Urinary bladder (tissue), 4 donors: Measurements from ENCODE around the gene MPEG1. TPM values are rescaled to one million over a fixed set of nuclear protein-coding genes. Genes with fewer than 3 reads are reported as not detected.

Source experiments
- DNase-seq: peaks from one replicate; pipeline ENCODE4 v3.0.0-alpha.2; 2015; ENCODE audit errors: extremely low spot score
- H3K27ac ChIP-seq: one replicate; pipeline ENCODE4 v1.5.1; 2013; ENCODE audit warnings: low read depth, mild to moderate bottlenecking, moderate library complexity
- H3K36me3 ChIP-seq: one replicate; pipeline ENCODE4 v1.6.1; 2013; ENCODE audit warnings: mild to moderate bottlenecking, moderate library complexity; ENCODE audit not compliant: insufficient read depth
- H3K4me1 ChIP-seq: one replicate; pipeline ENCODE4 v1.6.1; 2013; ENCODE audit warnings: mild to moderate bottlenecking, moderate library complexity; ENCODE audit not compliant: insufficient read depth
- H3K4me3 ChIP-seq: one replicate; pipeline ENCODE4 v1.5.1; 2013; ENCODE audit warnings: low read depth, low read length
- WGBS: extraction: QIAGEN DNeasy Blood & Tissue Kit; methylation state at CpG from one replicate; pipeline ENCODE4 v1.1.7; 2013; 5-methylcytosine and 5-hydroxymethylcytosine counted together
- polyA plus RNA-seq: library from polyadenylated mRNA; stranded (reverse); fragments of 200-250 nt; gene quantifications from one replicate; pipeline ENCODE4 v1.2.3, GENCODE V29; 2013
- total RNA-seq: library from RNA; depleted of rRNA; stranded (reverse); fragments of >200 nt; gene quantifications from one replicate; pipeline ENCODE4 v1.2.3, GENCODE V29; 2014
- donor health status: healthy with polysubstance abuse.
- donor health status: healthy.

MPEG1 gene, protein sequence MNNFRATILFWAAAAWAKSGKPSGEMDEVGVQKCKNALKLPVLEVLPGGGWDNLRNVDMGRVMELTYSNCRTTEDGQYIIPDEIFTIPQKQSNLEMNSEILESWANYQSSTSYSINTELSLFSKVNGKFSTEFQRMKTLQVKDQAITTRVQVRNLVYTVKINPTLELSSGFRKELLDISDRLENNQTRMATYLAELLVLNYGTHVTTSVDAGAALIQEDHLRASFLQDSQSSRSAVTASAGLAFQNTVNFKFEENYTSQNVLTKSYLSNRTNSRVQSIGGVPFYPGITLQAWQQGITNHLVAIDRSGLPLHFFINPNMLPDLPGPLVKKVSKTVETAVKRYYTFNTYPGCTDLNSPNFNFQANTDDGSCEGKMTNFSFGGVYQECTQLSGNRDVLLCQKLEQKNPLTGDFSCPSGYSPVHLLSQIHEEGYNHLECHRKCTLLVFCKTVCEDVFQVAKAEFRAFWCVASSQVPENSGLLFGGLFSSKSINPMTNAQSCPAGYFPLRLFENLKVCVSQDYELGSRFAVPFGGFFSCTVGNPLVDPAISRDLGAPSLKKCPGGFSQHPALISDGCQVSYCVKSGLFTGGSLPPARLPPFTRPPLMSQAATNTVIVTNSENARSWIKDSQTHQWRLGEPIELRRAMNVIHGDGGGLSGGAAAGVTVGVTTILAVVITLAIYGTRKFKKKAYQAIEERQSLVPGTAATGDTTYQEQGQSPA
- total RNA-seq, result 13.7 TPM
- 12.8 TPM for polyA plus RNA-seq

DNA sequence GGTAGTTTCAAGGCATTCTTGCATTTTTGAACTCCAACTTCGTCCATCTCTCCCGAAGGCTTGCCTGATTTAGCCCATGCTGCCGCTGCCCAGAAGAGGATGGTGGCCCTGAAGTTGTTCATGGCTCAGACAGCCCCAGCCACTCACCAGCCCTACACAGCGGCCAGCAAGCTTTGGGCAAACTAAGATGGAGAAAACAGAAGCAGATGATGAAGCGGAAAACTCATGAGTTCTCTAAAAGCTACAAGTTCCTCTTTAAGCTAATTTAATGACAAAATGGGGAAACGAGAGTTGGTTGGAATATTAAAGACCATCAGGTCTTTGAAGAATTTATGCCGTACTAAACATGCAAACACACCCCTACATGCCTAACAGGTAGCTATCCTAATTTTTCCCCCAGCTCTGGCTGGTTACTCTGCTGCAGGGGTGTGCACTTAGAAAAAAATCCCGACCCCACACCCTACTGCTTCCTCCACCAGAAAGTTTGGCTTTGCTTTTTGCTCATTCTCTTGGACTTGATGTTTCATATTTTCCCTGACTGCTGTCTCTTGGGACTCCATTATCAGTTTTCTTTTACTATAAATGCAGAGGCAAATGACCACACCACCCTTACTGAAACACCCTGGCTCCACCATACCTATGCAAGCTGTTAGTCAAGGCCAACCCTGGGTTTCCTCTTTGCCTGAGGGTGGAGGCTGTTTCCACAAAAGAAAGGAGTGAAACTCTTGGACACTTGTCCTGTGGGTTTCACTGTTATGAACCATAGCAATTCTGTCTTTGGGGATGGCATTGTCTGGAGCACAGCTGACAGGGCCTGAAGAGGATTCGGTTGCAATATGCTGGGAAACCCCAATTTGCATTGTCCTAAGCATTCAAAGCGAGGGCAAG is at the start of gene MPEG1:
MPEG1 (minus strand) TSS at position 184 of the 888 bp plus-strand sequence; CDS start at position 122, 62 bp downstream.
- no peaks in the 10 kb centered on the region for H3K36me3 ChIP-seq
- no peak for DNase-seq
- H3K4me1 ChIP-seq, result no peaks in the 10 kb centered on the region
- no peak within 1 kb of the TSS for H3K4me3 ChIP-seq
- H3K27ac ChIP-seq, result no peak within 1 kb of the TSS
- WGBS, result 86% methylated on average over 10 of the region's 10 CpGs

GRCh38 chr11:59262177-59262818 is 49.6 kb upstream of the MPEG1 start:
- WGBS, result 74% methylated on average over 7 of the region's 7 CpGs
- no peak overlapping the region for H3K27ac ChIP-seq
- no peak for DNase-seq
- H3K4me1 ChIP-seq, result no peaks in the 10 kb centered on the region
- no peak overlapping the region for H3K4me3 ChIP-seq
- no peaks in the 10 kb centered on the region for H3K36me3 ChIP-seq

- H3K27ac ChIP-seq, result no peak overlapping the region
- no peaks in the 10 kb centered on the region for H3K36me3 ChIP-seq
- H3K4me1 ChIP-seq, result no peaks in the 10 kb centered on the region
- no peak overlapping the region for H3K4me3 ChIP-seq
- WGBS, result 89% methylated on average over 2 of the region's 2 CpGs
- DNase-seq, result no peak
Observed at GRCh38 chr11:59261150-59261549, 48.4 kb upstream of the MPEG1 start.

- Histone ChIP-seq H3K36me3 (no peaks in the 10 kb centered on the region), H3K4me3 (no peak overlapping the region), H3K4me1 (no peaks in the 10 kb centered on the region), H3K27ac (no peak overlapping the region)
- WGBS, result 87% methylated on average over 9 of the region's 9 CpGs
- no peak for DNase-seq
Observed at GRCh38 chr11:59259867-59260475, 47.2 kb upstream of the MPEG1 start.

GRCh38 chr11:59259047-59259446 is 46.3 kb upstream of the MPEG1 start:
- H3K4me3 ChIP-seq, result no peak overlapping the region
- WGBS, result 53% methylated on average over 4 of the region's 4 CpGs
- no peak for DNase-seq
- no peaks in the 10 kb centered on the region for H3K36me3 ChIP-seq
- no peaks in the 10 kb centered on the region for H3K4me1 ChIP-seq
- no peak overlapping the region for H3K27ac ChIP-seq

DNA sequence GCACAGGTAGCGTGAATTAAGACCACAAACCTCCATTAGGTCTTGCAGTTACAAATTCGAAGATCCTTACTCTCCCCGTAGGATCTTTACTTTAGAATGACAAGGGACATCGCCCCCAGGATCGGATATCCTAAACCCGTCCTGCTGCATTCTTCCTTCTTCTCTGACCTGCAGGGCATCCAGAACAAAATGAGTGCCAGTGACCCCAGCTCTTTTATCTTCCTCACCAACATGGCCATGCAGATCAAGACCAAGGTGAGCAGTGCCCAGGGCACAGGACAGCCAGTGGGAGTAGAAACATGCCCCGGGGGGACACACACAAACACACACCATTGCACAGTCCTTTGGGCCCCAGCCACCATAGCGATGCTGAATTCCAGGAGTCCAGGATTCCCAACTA is 42.6 kb upstream of the MPEG1 start:
- H3K27ac ChIP-seq, result no peak overlapping the region
- 71% methylated on average over 8 of the region's 8 CpGs for WGBS
- DNase-seq, result no peak
- H3K4me3 ChIP-seq, result no peak overlapping the region
- H3K36me3 ChIP-seq, result no peaks in the 10 kb centered on the region
- H3K4me1 ChIP-seq, result no peaks in the 10 kb centered on the region

DNA sequence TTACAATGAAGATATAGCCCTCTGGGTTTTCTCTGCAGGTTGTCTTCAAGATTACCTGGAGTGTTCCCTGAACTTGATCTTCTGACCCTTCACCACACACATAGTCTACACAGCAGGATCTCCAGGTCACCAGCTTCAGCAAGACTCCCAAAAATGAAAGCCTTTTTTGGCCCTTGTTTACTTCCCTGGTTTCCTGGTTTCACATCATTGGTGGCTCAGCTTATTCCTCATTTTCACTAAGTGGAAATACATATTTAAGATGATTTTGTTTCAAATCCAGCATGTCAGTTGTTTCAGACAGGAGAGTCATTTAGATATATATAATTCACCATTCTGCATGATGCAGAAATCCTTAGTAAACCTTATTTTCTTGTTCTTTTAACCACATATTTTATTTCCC is 41.6 kb upstream of the MPEG1 start:
- Histone ChIP-seq H3K4me1 (no peaks in the 10 kb centered on the region), H3K36me3 (no peaks in the 10 kb centered on the region), H3K4me3 (no peak overlapping the region), H3K27ac (no peak overlapping the region)
- DNase-seq, result no peak

GRCh38 chr11:59253001-59253400 is 40.3 kb upstream of the MPEG1 start:
- DNase-seq, result no peak
- no peak overlapping the region for H3K4me3 ChIP-seq
- no peak overlapping the region for H3K27ac ChIP-seq
- WGBS, result 97% methylated on average over 2 of the region's 2 CpGs
- no peaks in the 10 kb centered on the region for H3K36me3 ChIP-seq
- no peaks in the 10 kb centered on the region for H3K4me1 ChIP-seq

- no peak overlapping the region for H3K27ac ChIP-seq
- 92% methylated on average over 7 of the region's 7 CpGs for WGBS
- no peaks in the 10 kb centered on the region for H3K4me1 ChIP-seq
- DNase-seq, result no peak
- no peak overlapping the region for H3K4me3 ChIP-seq
- no peaks in the 10 kb centered on the region for H3K36me3 ChIP-seq
Observed at GRCh38 chr11:59249535-59249934, 36.8 kb upstream of the MPEG1 start.

GRCh38 chr11:59247531-59248227 is 35.0 kb upstream of the MPEG1 start:
- H3K4me3 ChIP-seq, result no peak overlapping the region
- WGBS, result 18% methylated on average over 2 of the region's 2 CpGs
- no peaks in the 10 kb centered on the region for H3K4me1 ChIP-seq
- H3K36me3 ChIP-seq, result no peaks in the 10 kb centered on the region
- DNase-seq, result no peak
- H3K27ac ChIP-seq, result no peak overlapping the region

GRCh38 chr11:59243633-59244032 is 30.9 kb upstream of the MPEG1 start:
- Histone ChIP-seq H3K27ac (no peak overlapping the region), H3K4me3 (no peak overlapping the region), H3K36me3 (no peaks in the 10 kb centered on the region), H3K4me1 (no peaks in the 10 kb centered on the region)
- no peak for DNase-seq
- 73% methylated on average over 1 of the region's 1 CpG for WGBS

GRCh38 chr11:59240322-59240721 is 27.6 kb upstream of the MPEG1 start:
- no peak for DNase-seq
- Histone ChIP-seq H3K4me1 (no peaks in the 10 kb centered on the region), H3K36me3 (no peaks in the 10 kb centered on the region), H3K4me3 (no peak overlapping the region), H3K27ac (no peak overlapping the region)
